HepG2 (cell line): ENCODE data around the gene ANKS4B. TPM values are rescaled to one million over a fixed set of nuclear protein-coding genes. Genes with fewer than 3 reads are reported as not detected.

Source experiments
- AGO1 ChIP-seq: fragments of 200-400 bp; formaldehyde crosslinking; IDR thresholded peaks from 2 replicates; pipeline ENCODE4 v1.6.1; 2017; ENCODE audit warnings: mild to moderate bottlenecking, low read depth, low read length, moderate library complexity; ENCODE audit not compliant: poor library complexity, severe bottlenecking
- ARNTL ChIP-seq: sonication (generic); formaldehyde crosslinking; IDR thresholded peaks from 2 replicates; pipeline ENCODE4 v1.4.0; 2020; ENCODE audit warnings: mild to moderate bottlenecking, missing genetic modification reagents
- MXI1 ChIP-seq: IDR thresholded peaks from 3 replicates; pipeline ENCODE4 v1.6.1; 2012; ENCODE audit warnings: low read depth, low read length, inconsistent platforms, borderline replicate concordance
- NR2F1 ChIP-seq, 2 experiments: fragments of 450-650 bp in 1 of 2; formaldehyde crosslinking in 1 of 2; IDR thresholded peaks; 2 replicates each; pipeline versions ENCODE4 v1.5.0 to v1.6.1; 2016 to 2020; ENCODE audit warnings: mild to moderate bottlenecking in 1 of 2, missing compliant biosample characterization in 1 of 2, missing genetic modification reagents in 1 of 2, moderate library complexity in 1 of 2
- POLR2A ChIP-seq, 2 experiments: IDR thresholded peaks; 2 replicates each; pipeline ENCODE4 v1.6.1; 2011; ENCODE audit warnings: low read depth in 2 of 2, low read length in 2 of 2, mild to moderate bottlenecking in 1 of 2, moderate library complexity in 1 of 2; ENCODE audit not compliant: insufficient read depth in 1 of 2
- SKI ChIP-seq: fragments of 450-650 bp; IDR thresholded peaks from one replicate; pipeline ENCODE4 v1.6.1; 2018; ENCODE audit warnings: mild to moderate bottlenecking; ENCODE audit not compliant: partially characterized antibody
- TAF15 ChIP-seq: fragments of 200-400 bp; formaldehyde crosslinking; IDR thresholded peaks from one replicate; pipeline ENCODE4 v1.6.1; 2018; ENCODE audit warnings: mild to moderate bottlenecking, low read depth, low read length; ENCODE audit not compliant: poor library complexity, severe bottlenecking
- ZBTB42 ChIP-seq: sonication (generic); formaldehyde crosslinking; IDR thresholded peaks from 2 replicates; pipeline ENCODE4 v1.5.0; 2020; ENCODE audit warnings: mild to moderate bottlenecking, missing genetic modification reagents
- ZEB1 ChIP-seq: IDR thresholded peaks from 2 replicates; pipeline ENCODE4 v1.6.1; 2012; ENCODE audit warnings: mild to moderate bottlenecking, low read depth, inconsistent platforms; ENCODE audit not compliant: insufficient replicate concordance
- ZMYM3 ChIP-seq: sonication (generic); formaldehyde crosslinking; IDR thresholded peaks from 2 replicates; pipeline ENCODE4 v1.5.1; 2020; ENCODE audit warnings: mild to moderate bottlenecking, missing genetic modification reagents
- ZNF235 ChIP-seq: sonication (generic); formaldehyde crosslinking; IDR thresholded peaks from 2 replicates; pipeline ENCODE4 v1.8.1; 2023; ENCODE audit warnings: mild to moderate bottlenecking, missing genetic modification reagents, borderline replicate concordance
- ZNF382 ChIP-seq: sonication (generic); formaldehyde crosslinking; IDR thresholded peaks from 2 replicates; pipeline ENCODE4 v1.5.0; 2020; ENCODE audit warnings: missing genetic modification reagents, mild to moderate bottlenecking, borderline replicate concordance
- ZNF788 ChIP-seq: sonication (generic); formaldehyde crosslinking; IDR thresholded peaks from 2 replicates; pipeline ENCODE4 v1.5.0; 2020; ENCODE audit warnings: mild to moderate bottlenecking, missing genetic modification reagents, borderline replicate concordance
- ZNF839 ChIP-seq: sonication (generic); formaldehyde crosslinking; IDR thresholded peaks from 2 replicates; pipeline ENCODE4 v1.4.0; 2020; ENCODE audit warnings: missing genetic modification reagents, mild to moderate bottlenecking, borderline replicate concordance
- polyA plus RNA-seq, 8 experiments: library from polyadenylated mRNA; depleted of rRNA in 3 of 8; stranded (reverse) in 7 of 8; unstranded in 1 of 8; fragments of >200 nt; fragmentation: Illumina TruSeq in 4 of 8; extraction: Trizol in 4 of 8; gene quantifications; 2 replicates each; pipeline versions ENCODE4 v1.2.1 to v1.2.3, GENCODE V29; 2011 to 2016; ENCODE audit warnings: low read depth in 4 of 8, missing spikeins in 1 of 8, mixed read lengths in 1 of 8; ENCODE audit not compliant: insufficient read depth in 1 of 8
- total RNA-seq, 5 experiments: library from RNA; depleted of rRNA; stranded (reverse); fragments of >200 nt; fragmentation: Illumina TruSeq; extraction: Trizol; gene quantifications; 2 replicates each; pipeline ENCODE4 v1.2.3, GENCODE V29; 2016; ENCODE audit warnings: low read depth in 1 of 5
- TF ChIP-seq, protein P1 (sequence below), 2 experiments: sonication (generic) in 1 of 2; formaldehyde crosslinking in 1 of 2; IDR thresholded peaks; 2 replicates each; pipeline versions ENCODE4 v1.4.0 to v1.6.1; 2016 to 2020; ENCODE audit warnings: borderline replicate concordance in 1 of 2, low read depth in 1 of 2, mild to moderate bottlenecking in 1 of 2, missing genetic modification reagents in 1 of 2
- TF ChIP-seq, protein P2 (sequence below): IDR thresholded peaks from 2 replicates; pipeline ENCODE4 v1.6.1; 2016; ENCODE audit warnings: missing biosample characterization, missing genetic modification reagents, low read depth
- TF ChIP-seq, protein P3 (sequence below): sonication (generic); formaldehyde crosslinking; IDR thresholded peaks from 2 replicates; pipeline ENCODE4 v1.8.0; 2023; ENCODE audit warnings: mild to moderate bottlenecking, missing genetic modification reagents
- TF ChIP-seq, protein P4 (sequence below): sonication (generic); formaldehyde crosslinking; IDR thresholded peaks from 2 replicates; pipeline ENCODE4 v1.4.0; 2020; ENCODE audit warnings: missing genetic modification reagents, borderline replicate concordance

ANKS4B gene
- total and polyA plus RNA-seq, 2 of the 13 experiments (the other 11 are each of a cell fraction or from before 2014, with no cell fraction given), result 6.5 to 30.0 TPM

DNA sequence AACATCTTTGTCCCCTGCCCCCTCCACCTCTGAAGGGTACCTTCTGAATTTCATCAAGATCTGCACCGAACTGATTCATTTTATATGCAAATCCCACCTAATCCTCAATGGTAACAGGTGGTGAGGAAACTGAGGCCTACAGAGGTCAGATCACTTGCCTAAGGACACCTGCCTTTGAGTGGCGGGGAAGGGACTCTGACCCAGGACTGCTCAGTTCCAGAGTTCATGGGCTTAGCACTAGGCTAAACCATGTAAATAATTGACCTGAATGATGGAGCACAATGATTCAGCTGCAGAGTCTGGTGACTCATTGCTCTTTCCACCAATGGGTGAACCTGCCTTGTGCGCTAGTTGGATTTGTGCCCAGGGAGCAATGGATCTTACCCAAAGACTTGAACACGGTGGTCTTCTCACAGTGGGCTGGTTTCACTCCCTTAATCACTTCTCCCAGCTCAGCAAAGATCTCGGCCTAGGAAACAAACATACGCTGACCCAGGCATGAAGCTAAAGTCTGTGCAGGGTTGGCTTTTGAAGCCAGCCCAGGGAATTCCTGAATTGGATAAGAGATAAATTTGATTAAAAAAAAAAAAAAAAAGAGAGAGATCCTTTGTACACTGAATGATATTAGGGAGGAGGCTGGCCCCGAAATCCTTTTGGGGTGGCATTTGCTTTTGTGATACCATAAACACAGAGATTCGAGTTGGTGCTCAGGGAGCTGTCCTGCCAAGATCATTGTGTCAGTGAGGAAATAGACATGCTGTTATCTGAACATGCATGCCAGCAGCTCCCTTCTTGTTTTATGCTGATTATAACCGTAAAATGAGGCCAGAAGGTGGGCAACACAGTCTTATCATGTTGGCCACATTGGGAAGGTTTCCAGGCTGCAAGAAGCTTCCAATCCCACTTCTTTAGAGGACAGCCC, 27.6 kb downstream of the ANKS4B start (continued):
- TF ChIP-seq, protein P1, sequence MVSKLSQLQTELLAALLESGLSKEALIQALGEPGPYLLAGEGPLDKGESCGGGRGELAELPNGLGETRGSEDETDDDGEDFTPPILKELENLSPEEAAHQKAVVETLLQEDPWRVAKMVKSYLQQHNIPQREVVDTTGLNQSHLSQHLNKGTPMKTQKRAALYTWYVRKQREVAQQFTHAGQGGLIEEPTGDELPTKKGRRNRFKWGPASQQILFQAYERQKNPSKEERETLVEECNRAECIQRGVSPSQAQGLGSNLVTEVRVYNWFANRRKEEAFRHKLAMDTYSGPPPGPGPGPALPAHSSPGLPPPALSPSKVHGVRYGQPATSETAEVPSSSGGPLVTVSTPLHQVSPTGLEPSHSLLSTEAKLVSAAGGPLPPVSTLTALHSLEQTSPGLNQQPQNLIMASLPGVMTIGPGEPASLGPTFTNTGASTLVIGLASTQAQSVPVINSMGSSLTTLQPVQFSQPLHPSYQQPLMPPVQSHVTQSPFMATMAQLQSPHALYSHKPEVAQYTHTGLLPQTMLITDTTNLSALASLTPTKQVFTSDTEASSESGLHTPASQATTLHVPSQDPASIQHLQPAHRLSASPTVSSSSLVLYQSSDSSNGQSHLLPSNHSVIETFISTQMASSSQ (IDR thresholded peaks at IDR 0.05; ENCODE audit: low read depth), result peak; percentile 98
- TF ChIP-seq, protein P1 (CRISPR knock-in tag; IDR thresholded peaks at IDR 0.05; ENCODE audit: borderline replicate concordance), result peak; percentile 100
- peak; percentile 67; the same call in 1 of the 2 replicates for TF ChIP-seq ARNTL (CRISPR knock-in tag)
- no peak for TF ChIP-seq ZNF235
- TF ChIP-seq ZNF382, result no peak
- TF ChIP-seq, protein P2, sequence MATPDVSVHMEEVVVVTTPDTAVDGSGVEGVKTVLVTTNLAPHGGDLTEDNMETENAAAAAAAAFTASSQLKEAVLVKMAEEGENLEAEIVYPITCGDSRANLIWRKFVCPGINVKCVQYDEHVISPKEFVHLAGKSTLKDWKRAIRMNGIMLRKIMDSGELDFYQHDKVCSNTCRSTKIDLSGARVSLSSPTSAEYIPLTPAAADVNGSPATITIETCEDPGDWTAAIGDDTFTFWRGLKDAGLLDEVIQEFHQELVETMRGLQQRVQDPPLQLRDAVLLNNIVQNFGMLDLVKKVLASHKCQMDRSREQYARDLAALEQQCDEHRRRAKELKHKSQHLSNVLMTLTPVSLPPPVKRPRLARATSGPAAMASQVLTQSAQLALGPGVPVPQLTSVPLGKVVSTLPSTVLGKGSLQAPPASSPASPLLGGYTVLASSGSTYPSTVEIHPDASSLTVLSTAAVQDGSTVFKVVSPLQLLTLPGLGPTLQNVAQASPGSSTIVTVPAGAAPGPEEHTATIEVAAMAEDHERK (CRISPR knock-in tag), result no peak
- TF ChIP-seq, protein P3, sequence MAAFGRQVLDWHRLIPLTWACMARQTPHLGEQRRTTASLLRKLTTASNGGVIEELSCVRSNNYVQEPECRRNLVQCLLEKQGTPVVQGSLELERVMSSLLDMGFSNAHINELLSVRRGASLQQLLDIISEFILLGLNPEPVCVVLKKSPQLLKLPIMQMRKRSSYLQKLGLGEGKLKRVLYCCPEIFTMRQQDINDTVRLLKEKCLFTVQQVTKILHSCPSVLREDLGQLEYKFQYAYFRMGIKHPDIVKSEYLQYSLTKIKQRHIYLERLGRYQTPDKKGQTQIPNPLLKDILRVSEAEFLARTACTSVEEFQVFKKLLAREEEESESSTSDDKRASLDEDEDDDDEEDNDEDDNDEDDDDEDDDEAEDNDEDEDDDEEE (CRISPR knock-in tag), result peak; percentile 36
- peak; percentile 73; the same call in 1 of the 3 replicates for TF ChIP-seq MXI1
- TF ChIP-seq ZMYM3 (CRISPR knock-in tag), result peak; percentile 97
- peak; percentile 80 to 89 for TF ChIP-seq NR2F1 (CRISPR knock-in tag; IDR thresholded peaks at IDR 0.05)
- TF ChIP-seq POLR2A (IDR thresholded peaks at IDR 0.05; ENCODE audit: insufficient read depth in 1 of 2, low read depth in 2 of 2, low read length in 2 of 2), result peak; percentile 74 to 79
- TF ChIP-seq SKI, result peak; percentile 75
- TF ChIP-seq TAF15, result no peak
- TF ChIP-seq ZNF788, result no peak; the same call in 1 of the 2 replicates
- TF ChIP-seq ZNF839 (CRISPR knock-in tag), result no peak
- TF ChIP-seq, protein P4, sequence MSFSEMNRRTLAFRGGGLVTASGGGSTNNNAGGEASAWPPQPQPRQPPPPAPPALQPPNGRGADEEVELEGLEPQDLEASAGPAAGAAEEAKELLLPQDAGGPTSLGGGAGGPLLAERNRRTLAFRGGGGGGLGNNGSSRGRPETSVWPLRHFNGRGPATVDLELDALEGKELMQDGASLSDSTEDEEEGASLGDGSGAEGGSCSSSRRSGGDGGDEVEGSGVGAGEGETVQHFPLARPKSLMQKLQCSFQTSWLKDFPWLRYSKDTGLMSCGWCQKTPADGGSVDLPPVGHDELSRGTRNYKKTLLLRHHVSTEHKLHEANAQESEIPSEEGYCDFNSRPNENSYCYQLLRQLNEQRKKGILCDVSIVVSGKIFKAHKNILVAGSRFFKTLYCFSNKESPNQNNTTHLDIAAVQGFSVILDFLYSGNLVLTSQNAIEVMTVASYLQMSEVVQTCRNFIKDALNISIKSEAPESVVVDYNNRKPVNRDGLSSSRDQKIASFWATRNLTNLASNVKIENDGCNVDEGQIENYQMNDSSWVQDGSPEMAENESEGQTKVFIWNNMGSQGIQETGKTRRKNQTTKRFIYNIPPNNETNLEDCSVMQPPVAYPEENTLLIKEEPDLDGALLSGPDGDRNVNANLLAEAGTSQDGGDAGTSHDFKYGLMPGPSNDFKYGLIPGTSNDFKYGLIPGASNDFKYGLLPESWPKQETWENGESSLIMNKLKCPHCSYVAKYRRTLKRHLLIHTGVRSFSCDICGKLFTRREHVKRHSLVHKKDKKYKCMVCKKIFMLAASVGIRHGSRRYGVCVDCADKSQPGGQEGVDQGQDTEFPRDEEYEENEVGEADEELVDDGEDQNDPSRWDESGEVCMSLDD (CRISPR knock-in tag), result no peak
- no peak for TF ChIP-seq AGO1
- TF ChIP-seq ZBTB42 (CRISPR knock-in tag), result peak; percentile 88
- TF ChIP-seq ZEB1, result peak; percentile 78
